Osteocyte (in vitro differentiated cells): ENCODE data around the gene KLF2. TPM values are rescaled to one million over a fixed set of nuclear protein-coding genes. Genes with fewer than 3 reads are reported as not detected.

Source experiments
- DNase-seq: peaks from one replicate; pipeline ENCODE4 v3.0.0; 2021; ENCODE audit warnings: mixed read lengths; ENCODE audit not compliant: unreplicated experiment; ENCODE audit errors: extremely low spot score
- H3K27ac Mint-ChIP-seq: one replicate; pipeline ENCODE4 v1.8.0; 2021; ENCODE audit warnings: mild to moderate bottlenecking, mixed read lengths; ENCODE audit not compliant: unreplicated experiment
- H3K27me3 Mint-ChIP-seq: one replicate; pipeline ENCODE4 v1.8.0; 2021; ENCODE audit warnings: mixed read lengths; ENCODE audit not compliant: unreplicated experiment
- H3K36me3 Mint-ChIP-seq: one replicate; pipeline ENCODE4 v1.8.0; 2021; ENCODE audit warnings: mixed read lengths; ENCODE audit not compliant: unreplicated experiment
- H3K4me1 Mint-ChIP-seq: one replicate; pipeline ENCODE4 v1.8.0; 2021; ENCODE audit warnings: mixed read lengths; ENCODE audit not compliant: unreplicated experiment
- H3K4me3 Mint-ChIP-seq: one replicate; pipeline ENCODE4 v1.8.0; 2021; ENCODE audit warnings: mild to moderate bottlenecking, moderate library complexity, mixed read lengths; ENCODE audit not compliant: unreplicated experiment
- H3K9me3 Mint-ChIP-seq: one replicate; pipeline ENCODE4 v1.8.0; 2021; ENCODE audit warnings: mixed read lengths; ENCODE audit not compliant: unreplicated experiment
- CTCF ChIP-seq: fragments of 200-600 bp; sonication (generic); IDR thresholded peaks from 2 replicates; pipeline ENCODE4 v1.5.0; 2021; ENCODE audit warnings: antibody characterized with exemption, mild to moderate bottlenecking, moderate library complexity
- total RNA-seq: library from RNA; stranded (reverse); gene quantifications from 2 replicates; pipeline ENCODE4 v1.2.1, GENCODE V29; 2021

The KLF2 gene
- total RNA-seq, 1 donor from 2014 or later = 55.5 TPM

GRCh38 chr19:16368385-16369305 is 44.0 kb downstream of the KLF2 start:
- DNase-seq = no peak
- no peaks in the 10 kb centered on the region for H3K27me3 Mint-ChIP-seq
- peaks cover 9% of the 10 kb centered on the region for H3K4me1 Mint-ChIP-seq
- no peak overlapping the region for H3K4me3 Mint-ChIP-seq
- TF ChIP-seq CTCF = no peak
- H3K9me3 Mint-ChIP-seq = no peaks in the 10 kb centered on the region
- H3K27ac Mint-ChIP-seq = no peak overlapping the region
- H3K36me3 Mint-ChIP-seq = peaks cover 16% of the 10 kb centered on the region

- Mint-ChIP-seq H3K27me3 (no peaks in the 10 kb centered on the region), H3K4me3 (no peak overlapping the region), H3K36me3 (peaks cover 17% of the 10 kb centered on the region), H3K4me1 (peaks cover 15% of the 10 kb centered on the region), H3K27ac (no peak overlapping the region), H3K9me3 (no peaks in the 10 kb centered on the region)
- no peak for TF ChIP-seq CTCF
- no peak for DNase-seq
Observed at GRCh38 chr19:16369306-16369663, 44.7 kb downstream of the KLF2 start.

GRCh38 chr19:16369664-16370576 is 45.3 kb downstream of the KLF2 start:
- Mint-ChIP-seq H3K4me1 (peaks cover 17% of the 10 kb centered on the region), H3K4me3 (no peak overlapping the region), H3K27ac (no peak overlapping the region), H3K36me3 (peaks cover 19% of the 10 kb centered on the region), H3K27me3 (no peaks in the 10 kb centered on the region), H3K9me3 (no peaks in the 10 kb centered on the region)
- no peak for DNase-seq
- TF ChIP-seq CTCF = no peak

- H3K27me3 Mint-ChIP-seq = no peaks in the 10 kb centered on the region
- no peak overlapping the region for H3K27ac Mint-ChIP-seq
- H3K4me3 Mint-ChIP-seq = no peak overlapping the region
- no peak for DNase-seq
- TF ChIP-seq CTCF = no peak
- peaks cover 26% of the 10 kb centered on the region for H3K36me3 Mint-ChIP-seq
- H3K9me3 Mint-ChIP-seq = no peaks in the 10 kb centered on the region
- peaks cover 17% of the 10 kb centered on the region for H3K4me1 Mint-ChIP-seq
Observed at GRCh38 chr19:16370641-16371391, 46.2 kb downstream of the KLF2 start.
